ENCODE measurements around the gene DMBX1. TPM values are rescaled to one million over a fixed set of nuclear protein-coding genes. Genes with fewer than 3 reads are reported as not detected.

Gene DMBX1
- total and polyA plus RNA-seq, 7 donors: not detected

GRCh38 chr1:46446646-46447498, 42.8 kb upstream of the DMBX1 start:
- 30 to 31% methylated on average over 15 of the region's 15 CpGs for WGBS, 2 donors
- no peak overlapping the region for H3K4me3 ChIP-seq
- H3K27ac ChIP-seq: no peak overlapping the region
- peaks cover 23 to 49% (median 38%) of the 10 kb centered on the region in 3 donors for H3K27me3 ChIP-seq
- intact Hi-C loops (cut with DNase I): loop anchor here (1.0 to 5.0 kb wide), 3 partner anchors 40 to 280 kb away; no protein-coding TSS in a partner anchor
- peak; percentile 87 for DNase-seq
- peaks cover 0 to 19% (median 17%) of the 10 kb centered on the region in 4 donors for H3K4me1 ChIP-seq
- H3K36me3 ChIP-seq: no peaks in the 10 kb centered on the region
- no peaks in the 10 kb centered on the region for H3K9me3 ChIP-seq
- TF ChIP-seq, protein P1, sequence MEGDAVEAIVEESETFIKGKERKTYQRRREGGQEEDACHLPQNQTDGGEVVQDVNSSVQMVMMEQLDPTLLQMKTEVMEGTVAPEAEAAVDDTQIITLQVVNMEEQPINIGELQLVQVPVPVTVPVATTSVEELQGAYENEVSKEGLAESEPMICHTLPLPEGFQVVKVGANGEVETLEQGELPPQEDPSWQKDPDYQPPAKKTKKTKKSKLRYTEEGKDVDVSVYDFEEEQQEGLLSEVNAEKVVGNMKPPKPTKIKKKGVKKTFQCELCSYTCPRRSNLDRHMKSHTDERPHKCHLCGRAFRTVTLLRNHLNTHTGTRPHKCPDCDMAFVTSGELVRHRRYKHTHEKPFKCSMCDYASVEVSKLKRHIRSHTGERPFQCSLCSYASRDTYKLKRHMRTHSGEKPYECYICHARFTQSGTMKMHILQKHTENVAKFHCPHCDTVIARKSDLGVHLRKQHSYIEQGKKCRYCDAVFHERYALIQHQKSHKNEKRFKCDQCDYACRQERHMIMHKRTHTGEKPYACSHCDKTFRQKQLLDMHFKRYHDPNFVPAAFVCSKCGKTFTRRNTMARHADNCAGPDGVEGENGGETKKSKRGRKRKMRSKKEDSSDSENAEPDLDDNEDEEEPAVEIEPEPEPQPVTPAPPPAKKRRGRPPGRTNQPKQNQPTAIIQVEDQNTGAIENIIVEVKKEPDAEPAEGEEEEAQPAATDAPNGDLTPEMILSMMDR (IDR thresholded peaks at IDR 0.05): peak; percentile 48 to 88 (median 65)
- TF ChIP-seq EP300 (IDR thresholded peaks at IDR 0.05): no peak
- TF ChIP-seq POLR2A (IDR thresholded peaks at IDR 0.05): no peak

DNA sequence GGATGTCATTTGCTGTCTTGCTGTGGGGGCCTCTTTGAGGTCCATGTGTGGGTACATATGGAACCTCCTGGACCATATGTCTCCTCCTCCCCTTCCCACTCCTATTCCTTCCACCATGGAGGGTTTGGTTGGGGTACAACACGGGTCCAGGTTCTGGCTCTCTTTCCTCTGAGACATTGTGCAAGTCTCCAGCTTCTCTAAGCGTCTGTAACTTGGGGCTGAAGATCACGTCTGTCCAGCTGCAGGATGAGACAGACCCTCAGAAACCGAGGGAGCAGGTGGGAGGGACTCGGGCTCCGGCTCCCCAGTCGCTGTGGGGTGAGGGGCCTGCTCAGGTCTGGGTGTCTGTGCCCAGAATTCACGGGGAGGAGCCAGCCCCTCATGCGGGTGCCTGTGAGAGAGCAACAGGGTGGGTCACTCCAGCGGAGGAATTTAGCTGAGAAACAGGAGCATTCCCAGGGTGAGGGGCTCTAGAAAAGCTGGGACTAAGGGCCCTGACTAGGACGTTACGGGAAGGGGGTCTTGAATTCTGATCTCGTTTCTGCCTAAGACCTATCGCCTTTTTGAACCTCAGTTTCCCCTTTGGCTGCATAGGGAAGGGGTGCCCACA, 42.0 kb upstream of the DMBX1 start:
- Histone ChIP-seq H3K9me3 (no peaks in the 10 kb centered on the region), H3K27me3 (peaks cover 23 to 56% (median 38%) of the 10 kb centered on the region in 3 donors), H3K27ac (no peak overlapping the region), H3K4me3 (peak overlapping the region in 3 of 4 donors; percentile 23 to 45 (median 44)), H3K4me1 (peaks cover 0 to 17% (median 15%) of the 10 kb centered on the region in 4 donors), H3K36me3 (no peaks in the 10 kb centered on the region)
- 24 to 38% methylated on average over 14 of the region's 14 CpGs for WGBS, 2 donors
- DNase-seq: no peak
- intact Hi-C loops (cut with DNase I): loop anchor here (1.0 to 5.0 kb wide), 3 partner anchors 40 to 280 kb away; no protein-coding TSS in a partner anchor
- TF ChIP-seq, protein P1 (IDR thresholded peaks at IDR 0.05): no peak
- TF ChIP-seq EP300 (IDR thresholded peaks at IDR 0.05) (no peak), POLR2AphosphoS5 (IDR thresholded peaks at IDR 0.05) (no peak), POLR2A (IDR thresholded peaks at IDR 0.05) (no peak)

GRCh38 chr1:46448109-46448911, 41.3 kb upstream of the DMBX1 start:
- DNase-seq: no peak
- Histone ChIP-seq H3K36me3 (no peaks in the 10 kb centered on the region), H3K4me3 (peak overlapping the region in 3 of 4 donors; percentile 23 to 45 (median 44)), H3K27ac (no peak overlapping the region), H3K27me3 (peaks cover 23 to 60% (median 38%) of the 10 kb centered on the region in 3 donors), H3K9me3 (no peaks in the 10 kb centered on the region), H3K4me1 (peaks cover 0 to 17% (median 10%) of the 10 kb centered on the region in 4 donors)
- TF ChIP-seq, protein P1 (IDR thresholded peaks at IDR 0.05): no peak
- TF ChIP-seq EP300 (IDR thresholded peaks at IDR 0.05) (no peak), POLR2AphosphoS5 (IDR thresholded peaks at IDR 0.05) (no peak), POLR2A (IDR thresholded peaks at IDR 0.05) (no peak)
- intact Hi-C loops (cut with DNase I): loop anchor here (5.0 kb wide), 2 partner anchors 41 to 279 kb away; no protein-coding TSS in a partner anchor
- 3% methylated on average over 76 of the region's 76 CpGs for WGBS, 2 donors

Measured in sigmoid colon (tissue), 7 donors.